Measurements from ENCODE around the gene CDKN3.

The CDKN3 gene

GRCh38 chr14:54396493-54397335 lies at the start of gene CDKN3:
TSS of gene CDKN3 (plus strand) at chr14:54397007. CDS start at chr14:54397069, 62 bp downstream.
- peak; percentile 99 for DNase-seq

GRCh38 chr14:54347044-54347443 lies 49.8 kb upstream of the CDKN3 start:
- no peak for DNase-seq

GRCh38 chr14:54348001-54348611 lies 48.7 kb upstream of the CDKN3 start:
- DNase-seq = no peak

- no peak for DNase-seq
Measured at GRCh38 chr14:54348923-54349620, 47.7 kb upstream of the CDKN3 start.

- no peak for DNase-seq
Measured at GRCh38 chr14:54349713-54350112, 47.1 kb upstream of the CDKN3 start.

GRCh38 chr14:54350203-54350602 lies 46.6 kb upstream of the CDKN3 start:
- no peak for DNase-seq

- no peak for DNase-seq
Measured at GRCh38 chr14:54353266-54353665, 43.5 kb upstream of the CDKN3 start.

GRCh38 chr14:54353694-54354093 lies 43.1 kb upstream of the CDKN3 start:
- DNase-seq = no peak

- no peak for DNase-seq
Measured at GRCh38 chr14:54354096-54354495, 42.7 kb upstream of the CDKN3 start.

- DNase-seq = no peak
Measured at GRCh38 chr14:54354968-54355641, 41.7 kb upstream of the CDKN3 start.

- DNase-seq = no peak
Measured at GRCh38 chr14:54355698-54356097, 41.1 kb upstream of the CDKN3 start.

GRCh38 chr14:54356172-54356571 lies 40.6 kb upstream of the CDKN3 start:
- DNase-seq = no peak

GRCh38 chr14:54360667-54361066 lies 36.1 kb upstream of the CDKN3 start:
- no peak for DNase-seq

GRCh38 chr14:54362089-54362504 lies 34.7 kb upstream of the CDKN3 start:
- DNase-seq = no peak

GRCh38 chr14:54362759-54363437 lies 33.9 kb upstream of the CDKN3 start:
- no peak for DNase-seq

GRCh38 chr14:54364555-54365415 lies 32.0 kb upstream of the CDKN3 start:
- no peak for DNase-seq

GRCh38 chr14:54366736-54367735 lies 29.8 kb upstream of the CDKN3 start:
- peak; percentile 9 for DNase-seq

GRCh38 chr14:54368291-54368690 lies 28.5 kb upstream of the CDKN3 start:
- no peak for DNase-seq

- no peak for DNase-seq
Measured at GRCh38 chr14:54369343-54369742, 27.5 kb upstream of the CDKN3 start.
